NCI-H2196 (cell line): Measurements from ENCODE around the gene LRP6.
"Not testable (repeated sequence)": the region's sequence is repeated elsewhere in the genome, so short reads cannot be mapped to it uniquely, and the experiment has no call there.

Experiments
- DNase-seq: peaks from one replicate; lab custom pipeline; 2025; ENCODE audit not compliant: unreplicated experiment; lab: John Stamatoyannopoulos, UW

Gene LRP6

GRCh38 chr12:12266873-12267741 is at the start of gene LRP6:
Gene LRP6 (minus strand): TSS chr12:12267044. CDS start chr12:12266735, 309 bp downstream.
- peak; percentile 69 for DNase-seq

- DNase-seq, result no peak
Observed at GRCh38 chr12:12315838-12316237, 49.0 kb upstream of the LRP6 start.

- not testable (repeated sequence) for DNase-seq
Observed at GRCh38 chr12:12310695-12311094, 43.9 kb upstream of the LRP6 start.

GRCh38 chr12:12305568-12306300 is 38.9 kb upstream of the LRP6 start:
- DNase-seq, result no peak

- DNase-seq, result no peak
Observed at GRCh38 chr12:12302976-12303375, 36.1 kb upstream of the LRP6 start.

- DNase-seq, result no peak
Observed at GRCh38 chr12:12301122-12301521, 34.3 kb upstream of the LRP6 start.

GRCh38 chr12:12297201-12297830 is 30.5 kb upstream of the LRP6 start:
- no peak for DNase-seq

GRCh38 chr12:12294215-12295005 is 27.6 kb upstream of the LRP6 start:
- DNase-seq, result no peak

GRCh38 chr12:12290206-12290605 is 23.4 kb upstream of the LRP6 start:
- no peak for DNase-seq

GRCh38 chr12:12286441-12286840 is 19.6 kb upstream of the LRP6 start:
- DNase-seq, result no peak

- no peak for DNase-seq
Observed at GRCh38 chr12:12282761-12283425, 16.0 kb upstream of the LRP6 start.

GRCh38 chr12:12282202-12282601 is 15.4 kb upstream of the LRP6 start:
- no peak for DNase-seq

GRCh38 chr12:12281134-12281533 is 14.3 kb upstream of the LRP6 start:
- DNase-seq, result no peak

- no peak for DNase-seq
Observed at GRCh38 chr12:12278899-12279298, 12.1 kb upstream of the LRP6 start.

- DNase-seq, result no peak
Observed at GRCh38 chr12:12275874-12276273, 9.0 kb upstream of the LRP6 start.

- no peak for DNase-seq
Observed at GRCh38 chr12:12273291-12273957, 6.6 kb upstream of the LRP6 start.

GRCh38 chr12:12272869-12273268 is 6.0 kb upstream of the LRP6 start:
- DNase-seq, result no peak

GRCh38 chr12:12270226-12270625 is 3.4 kb upstream of the LRP6 start:
- no peak for DNase-seq

GRCh38 chr12:12267742-12268200 is 927 bp upstream of the LRP6 start:
- no peak for DNase-seq

- no peak for DNase-seq
Observed at GRCh38 chr12:12266389-12266872, 413 bp downstream of the LRP6 start.
